CD4-positive, CD25-positive, alpha-beta regulatory T cell (primary cell): ENCODE data around the gene RBM25. TPM values are rescaled to one million over a fixed set of nuclear protein-coding genes. Genes with fewer than 3 reads are reported as not detected.

ENCODE experiments used
- ATAC-seq, 2 donors: fragments of 150-1000 bp; cut with Tn5 transposase; one replicate each; pipeline ENCODE4 v1.10.0; 2021; ENCODE audit warnings: low read depth in 2 of 2, moderate number of reproducible peaks in 2 of 2, moderate library complexity in 1 of 2
- DNase-seq, 3 donors: peaks; one replicate each; pipeline versions ENCODE4 v3.0.0 to v3.0.0-alpha.2; 2012 to 2022; ENCODE audit warnings: mixed read lengths in 1 of 3
- H3K27ac ChIP-seq: one replicate; pipeline ENCODE4 v1.7.0; 2013; ENCODE audit warnings: mild to moderate bottlenecking, low read length; ENCODE audit not compliant: insufficient read depth, poor library complexity, severe bottlenecking
- H3K27me3 ChIP-seq: one replicate; pipeline ENCODE4 v1.7.0; 2013; ENCODE audit warnings: low read length; ENCODE audit not compliant: control insufficient read depth, insufficient read depth
- H3K36me3 ChIP-seq: one replicate; pipeline ENCODE4 v1.7.0; 2013; ENCODE audit warnings: mild to moderate bottlenecking, low read length, moderate library complexity; ENCODE audit not compliant: control insufficient read depth, insufficient read depth
- H3K4me1 ChIP-seq: 2 replicates; pipeline ENCODE4 v1.7.0; 2013; ENCODE audit warnings: mild to moderate bottlenecking, low read length; ENCODE audit not compliant: insufficient read depth, control insufficient read depth, poor library complexity, severe bottlenecking
- H3K4me3 ChIP-seq: one replicate; pipeline ENCODE4 v1.7.0; 2013; ENCODE audit warnings: low read depth, mild to moderate bottlenecking, low read length, moderate library complexity
- H3K9me3 ChIP-seq, 2 experiments: 1 replicate in 1 of 2; 2 replicates in 1 of 2; pipeline ENCODE4 v1.7.0; 2013; ENCODE audit warnings: low read length in 2 of 2, mild to moderate bottlenecking in 1 of 2, moderate library complexity in 1 of 2; ENCODE audit not compliant: control insufficient read depth in 2 of 2
- H3K27ac Mint-ChIP-seq, 3 donors: one replicate each; pipeline ENCODE4 v1.8.0; 2020 to 2022; ENCODE audit warnings: mild to moderate bottlenecking in 3 of 3, mixed read lengths in 3 of 3, moderate library complexity in 2 of 3
- H3K27me3 Mint-ChIP-seq: one replicate; pipeline ENCODE4 v1.8.0; 2022; ENCODE audit warnings: mild to moderate bottlenecking, mixed read lengths
- H3K36me3 Mint-ChIP-seq: one replicate; pipeline ENCODE4 v1.8.0; 2020; ENCODE audit warnings: mixed read lengths
- H3K4me1 Mint-ChIP-seq, 4 donors: one replicate each; pipeline ENCODE4 v1.8.0; 2020 to 2022; ENCODE audit warnings: mixed read lengths in 4 of 4, mild to moderate bottlenecking in 1 of 4
- H3K4me3 Mint-ChIP-seq, 4 donors: one replicate each; pipeline ENCODE4 v1.8.0; 2020 to 2022; ENCODE audit warnings: mild to moderate bottlenecking in 4 of 4, mixed read lengths in 4 of 4, moderate library complexity in 3 of 4
- H3K9me3 Mint-ChIP-seq, 7 donors: one replicate each; pipeline ENCODE4 v1.8.0; 2020 to 2022; ENCODE audit warnings: mixed read lengths in 7 of 7, mild to moderate bottlenecking in 3 of 7, moderate library complexity in 2 of 7
- polyA plus RNA-seq, 4 donors: library from polyadenylated mRNA; unstranded; fragments of 300-500 nt; fragmentation: Illumina TruSeq; gene quantifications; one replicate each; pipeline ENCODE4 v1.2.3, GENCODE V29; 2021
- total RNA-seq: library from RNA; stranded (reverse); gene quantifications from one replicate; pipeline ENCODE4 v1.2.3, GENCODE V29; 2022

RBM25 gene
- total and polyA plus RNA-seq, 5 donors from 2014 or later: 33.0 to 157 (median 41.2) TPM

- H3K4me3 Mint-ChIP-seq: no peak overlapping the region
- no peaks in the 10 kb centered on the region for H3K9me3 Mint-ChIP-seq
- no peak overlapping the region for H3K4me3 ChIP-seq
- H3K4me1 Mint-ChIP-seq: peaks cover 0 to 15% (median 5%) of the 10 kb centered on the region in 4 donors
- H3K36me3 Mint-ChIP-seq: peaks cover 60% of the 10 kb centered on the region
- H3K27me3 ChIP-seq: no peaks in the 10 kb centered on the region
- peaks cover 95% of the 10 kb centered on the region for H3K36me3 ChIP-seq
- H3K27me3 Mint-ChIP-seq: no peaks in the 10 kb centered on the region
- H3K27ac ChIP-seq: no peak overlapping the region
- H3K27ac Mint-ChIP-seq: peak overlapping the region in 1 of 3 donors; percentile 7
- no peaks in the 10 kb centered on the region for H3K9me3 ChIP-seq
- H3K4me1 ChIP-seq: no peaks in the 10 kb centered on the region
- DNase-seq (no peak), ATAC-seq (no peak)
These were observed 44.6 kb downstream of the RBM25 start for GRCh38 chr14:73102806-73103497.

GRCh38 chr14:73105050-73105449, 46.7 kb downstream of the RBM25 start:
- H3K4me3 ChIP-seq: no peak overlapping the region
- DNase-seq: no peak
- H3K4me1 Mint-ChIP-seq: peaks cover 0 to 6% (median 4%) of the 10 kb centered on the region in 4 donors
- peaks cover 59% of the 10 kb centered on the region for H3K36me3 Mint-ChIP-seq
- no peak overlapping the region for H3K4me3 Mint-ChIP-seq
- no peak overlapping the region for H3K27ac Mint-ChIP-seq
- no peak for ATAC-seq
- H3K27me3 Mint-ChIP-seq: no peaks in the 10 kb centered on the region
- H3K4me1 ChIP-seq: no peaks in the 10 kb centered on the region
- peaks cover 94% of the 10 kb centered on the region for H3K36me3 ChIP-seq
- no peaks in the 10 kb centered on the region for H3K9me3 ChIP-seq
- H3K27ac ChIP-seq: no peak overlapping the region
- H3K27me3 ChIP-seq: no peaks in the 10 kb centered on the region
- H3K9me3 Mint-ChIP-seq: no peaks in the 10 kb centered on the region

GRCh38 chr14:73105727-73106126, 47.4 kb downstream of the RBM25 start:
- Histone ChIP-seq H3K36me3 (peaks cover 92% of the 10 kb centered on the region), H3K27me3 (no peaks in the 10 kb centered on the region), H3K27ac (no peak overlapping the region), H3K9me3 (no peaks in the 10 kb centered on the region), H3K4me1 (no peaks in the 10 kb centered on the region), H3K4me3 (no peak overlapping the region)
- no peak for DNase-seq
- no peak for ATAC-seq
- peaks cover 0 to 2% (median 1%) of the 10 kb centered on the region in 4 donors for H3K4me1 Mint-ChIP-seq
- H3K9me3 Mint-ChIP-seq: no peaks in the 10 kb centered on the region
- no peak overlapping the region for H3K27ac Mint-ChIP-seq
- no peak overlapping the region for H3K4me3 Mint-ChIP-seq
- H3K27me3 Mint-ChIP-seq: no peaks in the 10 kb centered on the region
- H3K36me3 Mint-ChIP-seq: peaks cover 56% of the 10 kb centered on the region

GRCh38 chr14:73116079-73116665, 57.8 kb downstream of the RBM25 start:
- peaks cover 85% of the 10 kb centered on the region for H3K36me3 ChIP-seq
- Mint-ChIP-seq H3K27ac (peak overlapping the region; percentile 33 to 77 (median 56)), H3K27me3 (no peaks in the 10 kb centered on the region), H3K36me3 (peaks cover 51% of the 10 kb centered on the region), H3K4me3 (no peak overlapping the region), H3K9me3 (no peaks in the 10 kb centered on the region), H3K4me1 (peaks cover 0 to 20% (median 10%) of the 10 kb centered on the region in 4 donors)
- no peak for ATAC-seq
- H3K27ac ChIP-seq: no peak overlapping the region
- no peaks in the 10 kb centered on the region for H3K27me3 ChIP-seq
- no peaks in the 10 kb centered on the region for H3K9me3 ChIP-seq
- DNase-seq: no peak
- no peak overlapping the region for H3K4me3 ChIP-seq
- no peaks in the 10 kb centered on the region for H3K4me1 ChIP-seq

- no peaks in the 10 kb centered on the region for H3K27me3 Mint-ChIP-seq
- ATAC-seq: no peak
- H3K36me3 Mint-ChIP-seq: peaks cover 26% of the 10 kb centered on the region
- peaks cover 0 to 12% (median 4%) of the 10 kb centered on the region in 4 donors for H3K4me1 Mint-ChIP-seq
- no peak overlapping the region for H3K4me3 Mint-ChIP-seq
- H3K9me3 Mint-ChIP-seq: no peaks in the 10 kb centered on the region
- H3K27ac Mint-ChIP-seq: peak overlapping the region in 2 of 3 donors; percentile 55 to 72
- Histone ChIP-seq H3K4me3 (no peak overlapping the region), H3K4me1 (no peaks in the 10 kb centered on the region), H3K36me3 (peaks cover 45% of the 10 kb centered on the region), H3K27ac (no peak overlapping the region), H3K27me3 (no peaks in the 10 kb centered on the region), H3K9me3 (no peaks in the 10 kb centered on the region)
- DNase-seq: no peak
These were observed 66.0 kb downstream of the RBM25 start for GRCh38 chr14:73124180-73124894.

GRCh38 chr14:73125169-73125588, 66.8 kb downstream of the RBM25 start:
- peaks cover 37% of the 10 kb centered on the region for H3K36me3 ChIP-seq
- no peaks in the 10 kb centered on the region for H3K4me1 ChIP-seq
- no peak overlapping the region for H3K4me3 Mint-ChIP-seq
- no peaks in the 10 kb centered on the region for H3K27me3 ChIP-seq
- ATAC-seq: no peak
- H3K36me3 Mint-ChIP-seq: peaks cover 18% of the 10 kb centered on the region
- H3K9me3 ChIP-seq: no peaks in the 10 kb centered on the region
- H3K4me3 ChIP-seq: no peak overlapping the region
- no peak for DNase-seq
- no peak overlapping the region for H3K27ac ChIP-seq
- H3K27ac Mint-ChIP-seq: peak overlapping the region; percentile 2 to 55 (median 21)
- H3K9me3 Mint-ChIP-seq: no peaks in the 10 kb centered on the region
- H3K27me3 Mint-ChIP-seq: no peaks in the 10 kb centered on the region
- peaks cover 0 to 12% (median 4%) of the 10 kb centered on the region in 4 donors for H3K4me1 Mint-ChIP-seq

- Mint-ChIP-seq H3K9me3 (no peaks in the 10 kb centered on the region), H3K27me3 (no peaks in the 10 kb centered on the region), H3K36me3 (peaks cover 16% of the 10 kb centered on the region), H3K27ac (peak overlapping the region in 2 of 3 donors; percentile 2 to 11), H3K4me1 (peaks cover 0 to 12% (median 4%) of the 10 kb centered on the region in 4 donors), H3K4me3 (no peak overlapping the region)
- Histone ChIP-seq H3K4me3 (no peak overlapping the region), H3K9me3 (no peaks in the 10 kb centered on the region), H3K27me3 (no peaks in the 10 kb centered on the region), H3K27ac (no peak overlapping the region), H3K4me1 (no peaks in the 10 kb centered on the region), H3K36me3 (peaks cover 31% of the 10 kb centered on the region)
- ATAC-seq (no peak), DNase-seq (no peak)
These were observed 67.4 kb downstream of the RBM25 start for GRCh38 chr14:73125746-73126145.
